HG02852 (cell line): ENCODE results near the gene ADAMTSL1.

Experiments used
- ATAC-seq: cut with Tn5 transposase; IDR thresholded peaks from one replicate; pipeline ENCODE4 v1.9.1; 2021; ENCODE audit warnings: mild to moderate bottlenecking, moderate library complexity; ENCODE audit not compliant: unreplicated experiment

Gene ADAMTSL1

DNA sequence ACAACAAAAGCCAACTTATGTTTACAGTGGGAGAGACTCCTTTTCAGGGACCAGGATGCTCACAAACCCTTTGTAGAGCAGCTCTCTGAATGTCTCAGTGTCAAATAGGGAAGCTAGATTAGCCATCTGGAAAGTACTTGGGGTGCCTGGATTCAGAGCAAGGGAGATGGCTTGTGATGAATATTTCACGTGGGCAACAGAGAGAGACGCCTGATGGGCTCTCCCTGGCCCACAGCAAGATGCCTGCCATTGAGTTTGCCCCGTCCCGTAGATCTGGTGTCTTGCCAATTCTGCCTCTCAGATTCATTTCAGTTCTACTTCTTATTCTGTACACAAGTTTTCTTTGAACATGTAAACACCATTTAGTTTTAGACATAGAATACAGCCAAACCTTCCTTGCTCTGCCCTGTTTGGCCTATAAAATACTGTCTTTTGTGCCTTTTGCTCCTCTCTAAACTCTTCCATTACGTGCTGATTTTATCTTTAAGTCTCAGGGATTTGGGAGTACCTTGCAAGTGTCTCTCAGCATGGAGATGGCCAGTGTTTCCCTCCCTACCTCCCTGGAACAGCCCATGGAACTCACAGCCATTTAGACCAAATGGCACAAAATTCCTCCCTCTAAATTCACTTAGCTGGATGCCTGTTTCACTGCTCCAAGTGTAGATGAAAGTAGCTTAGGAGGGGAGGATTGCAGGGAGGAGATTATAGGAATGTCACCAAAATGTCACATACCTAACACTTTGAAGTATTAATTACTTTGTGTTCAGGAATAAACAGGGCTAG lies 324.7 kb downstream of the ADAMTSL1 start:
- no peak for ATAC-seq

DNA sequence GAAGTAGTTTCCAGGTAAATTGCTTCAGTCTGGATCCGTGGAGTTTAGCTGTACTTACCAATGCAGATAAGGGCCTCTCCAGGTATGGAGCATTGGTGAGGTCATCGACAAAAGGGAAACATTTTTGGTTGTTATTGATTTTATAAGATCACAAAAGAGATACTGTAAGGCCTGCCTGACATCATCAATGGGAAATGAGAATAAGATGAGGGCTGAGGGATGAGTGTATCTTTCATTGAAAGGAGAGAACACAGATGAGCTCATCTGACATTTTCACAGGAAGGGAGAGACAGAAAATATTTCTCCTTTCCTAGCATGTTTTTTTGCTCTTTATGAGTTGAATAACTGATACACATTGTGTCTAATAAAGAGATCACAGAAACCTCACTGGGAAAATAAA lies 325.5 kb downstream of the ADAMTSL1 start:
- ATAC-seq, result no peak

DNA sequence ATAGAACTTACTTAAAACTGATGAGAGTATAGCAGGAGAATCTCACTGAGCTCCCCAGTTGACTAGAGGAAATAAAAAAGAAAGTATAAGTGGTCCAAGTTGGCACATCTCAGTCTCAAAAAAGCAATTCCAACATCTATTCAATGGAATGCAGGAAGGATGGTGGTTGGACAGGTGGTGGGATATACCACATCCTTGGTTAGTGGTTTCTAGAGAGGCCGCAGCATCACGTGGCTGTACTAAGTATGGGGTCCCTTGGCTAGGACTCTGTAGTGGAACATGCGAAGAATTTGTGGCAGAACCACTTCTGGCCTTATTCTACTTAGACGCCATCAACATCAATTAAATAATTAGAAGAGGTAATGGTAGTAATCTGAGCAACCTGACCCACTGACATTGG lies 326.6 kb downstream of the ADAMTSL1 start:
- no peak for ATAC-seq

DNA sequence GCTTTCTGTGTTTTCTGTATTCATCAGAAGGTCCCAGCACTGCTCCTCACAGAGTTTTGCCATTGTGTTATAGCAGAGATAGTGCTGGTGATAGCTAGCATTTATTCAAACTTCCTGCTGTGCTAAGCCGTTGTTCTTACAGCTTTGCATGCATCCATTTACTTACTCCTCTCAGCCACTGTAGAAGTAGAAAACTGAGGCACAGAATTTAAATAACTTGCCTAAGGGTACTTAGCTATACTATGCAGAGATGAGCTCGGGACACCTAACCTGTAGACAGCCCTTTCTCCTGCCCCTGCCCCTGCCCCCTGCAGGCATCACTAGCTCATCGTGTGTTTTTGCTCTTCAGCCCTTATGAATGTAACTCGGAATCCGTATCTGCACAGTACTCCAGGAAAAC lies 331.4 kb downstream of the ADAMTSL1 start:
- ATAC-seq, result no peak

DNA sequence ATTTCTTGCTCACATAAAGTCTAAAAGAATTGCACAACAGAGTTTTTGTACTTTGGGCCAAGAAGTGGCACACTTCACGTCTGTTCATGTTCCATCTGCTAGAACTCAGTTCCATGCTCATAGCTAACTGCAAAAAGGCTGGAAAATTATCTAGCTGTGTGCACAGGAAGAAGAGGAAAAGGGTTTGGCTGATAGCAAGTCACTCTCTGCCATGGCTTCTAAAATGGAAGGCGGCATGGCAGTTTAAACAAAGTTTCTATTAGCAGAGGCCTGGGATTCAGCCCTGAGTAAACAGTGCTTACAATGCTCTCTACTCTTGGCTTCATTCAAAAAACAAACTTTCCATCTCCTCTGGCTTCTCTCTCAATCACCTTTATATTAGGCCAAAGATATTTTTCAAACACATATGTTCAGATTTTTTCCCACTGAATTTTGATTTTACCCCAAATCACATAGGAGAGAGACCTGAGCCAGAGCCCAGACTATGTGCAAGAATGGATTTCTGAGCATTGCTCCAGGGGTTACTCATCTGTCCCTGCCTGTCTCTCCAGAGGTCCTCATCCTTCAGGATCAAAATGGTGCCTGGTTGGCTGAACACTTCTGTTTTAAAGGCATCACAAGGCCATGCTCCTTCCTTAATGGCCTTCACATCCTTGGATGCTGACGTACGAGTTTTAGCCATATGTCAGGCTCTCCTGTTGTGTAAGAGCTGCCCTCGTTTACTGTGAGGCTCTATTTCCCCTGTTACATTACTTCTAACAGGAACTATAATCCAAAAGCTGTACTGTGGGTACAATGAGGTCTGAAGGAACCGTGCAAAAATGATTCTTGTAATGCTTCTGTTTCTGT lies 332.5 kb downstream of the ADAMTSL1 start:
- ATAC-seq, result no peak

DNA sequence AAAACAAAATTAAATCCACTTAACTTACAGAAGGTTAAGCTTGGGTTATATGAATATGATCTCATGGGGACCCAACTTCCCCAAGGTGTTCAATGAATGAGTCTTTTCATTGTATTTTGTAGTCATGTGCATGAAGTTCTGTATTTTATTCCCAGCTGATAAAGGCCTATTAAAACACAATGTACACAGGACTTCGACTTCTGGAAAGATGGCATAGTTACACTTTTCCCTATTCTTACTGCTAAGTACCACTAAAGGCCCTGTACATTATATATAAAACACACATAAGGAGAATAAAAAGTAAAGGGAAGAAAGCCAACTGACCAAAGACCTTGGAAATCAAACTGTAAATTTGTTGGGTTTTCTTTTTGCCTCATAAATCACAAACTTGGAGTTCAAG lies 336.6 kb downstream of the ADAMTSL1 start:
- ATAC-seq, result no peak

DNA sequence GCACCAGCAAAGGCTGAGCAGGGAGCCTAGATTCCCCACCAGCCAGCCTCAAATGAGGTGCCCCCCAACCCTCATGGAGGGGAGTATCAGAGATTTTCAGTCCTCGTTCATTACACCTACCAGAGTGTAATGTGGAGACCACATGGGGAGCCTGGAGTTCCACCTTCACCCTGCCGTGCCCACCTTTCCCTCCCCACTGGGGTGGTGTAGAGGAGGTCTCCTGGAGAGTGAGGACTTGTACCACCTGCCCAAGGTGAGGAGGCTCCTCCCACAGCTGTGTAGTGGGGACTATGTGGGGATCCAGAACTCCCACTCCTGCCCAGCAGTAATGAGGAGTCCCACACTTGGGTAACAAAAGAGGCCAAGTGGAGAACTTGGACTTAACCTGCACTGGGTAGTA lies 337.2 kb downstream of the ADAMTSL1 start:
- ATAC-seq, result no peak

DNA sequence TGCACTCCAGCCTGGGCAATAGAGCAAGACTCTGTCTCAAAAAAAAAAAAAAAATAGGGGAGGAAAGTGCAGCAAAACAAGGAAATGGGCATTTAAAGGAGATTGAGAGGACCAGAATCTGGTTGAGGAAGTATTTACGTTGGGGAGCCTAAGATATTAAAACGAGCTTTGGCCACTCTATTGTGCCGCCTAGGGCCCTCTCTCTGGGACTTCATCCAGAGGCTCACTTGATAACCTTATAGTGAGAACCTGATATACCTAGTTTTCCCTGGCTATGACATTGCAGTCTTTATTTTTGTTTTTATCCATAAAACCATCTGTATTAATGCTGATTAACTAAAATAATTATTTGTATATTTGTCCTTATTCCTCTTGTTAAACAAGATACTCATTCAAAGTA lies 345.5 kb downstream of the ADAMTSL1 start:
- ATAC-seq, result no peak

DNA sequence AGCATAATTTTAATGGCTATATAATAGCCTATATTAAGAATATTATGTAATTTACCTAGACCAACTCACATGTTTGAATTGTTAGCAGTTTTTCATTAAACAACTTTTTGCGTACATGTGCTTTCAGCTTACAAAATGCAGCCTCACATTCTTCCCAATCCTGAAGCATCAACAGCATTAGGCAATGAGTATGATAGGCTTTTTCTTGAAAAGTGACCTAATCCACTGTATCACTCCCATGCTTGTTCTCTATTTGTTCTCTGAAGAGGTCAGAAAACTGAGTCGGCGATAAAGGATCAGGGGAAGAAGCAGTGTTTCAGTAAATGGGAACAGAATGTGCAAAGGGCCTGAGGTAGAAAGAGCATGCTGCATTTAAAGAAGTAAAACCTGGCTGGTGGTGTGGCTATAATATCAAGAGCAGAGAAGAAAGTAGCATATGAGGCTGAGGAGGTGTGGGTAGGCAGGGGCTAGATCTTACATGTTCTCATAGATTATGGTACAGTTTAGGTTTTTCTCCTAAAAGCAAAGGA lies 346.7 kb downstream of the ADAMTSL1 start:
- ATAC-seq, result no peak

DNA sequence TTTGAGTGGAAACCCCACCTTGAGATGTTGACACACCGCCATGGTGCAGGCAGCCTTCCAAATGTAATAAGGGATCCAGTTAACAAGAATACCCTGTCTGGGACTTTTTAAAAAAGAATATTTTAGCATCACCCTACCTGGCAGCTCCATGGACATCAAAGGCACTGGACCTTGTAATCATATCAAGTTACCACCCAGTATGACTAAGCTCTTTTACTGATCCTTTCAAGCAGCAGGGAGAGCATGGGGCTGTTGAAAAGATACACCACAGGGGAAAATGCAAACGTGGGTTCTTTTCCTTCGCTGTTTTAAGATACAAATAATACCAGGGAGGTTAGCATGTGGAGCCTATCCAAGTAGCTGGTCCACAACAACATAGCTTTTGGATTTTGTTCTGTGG lies 347.8 kb downstream of the ADAMTSL1 start:
- ATAC-seq, result no peak

DNA sequence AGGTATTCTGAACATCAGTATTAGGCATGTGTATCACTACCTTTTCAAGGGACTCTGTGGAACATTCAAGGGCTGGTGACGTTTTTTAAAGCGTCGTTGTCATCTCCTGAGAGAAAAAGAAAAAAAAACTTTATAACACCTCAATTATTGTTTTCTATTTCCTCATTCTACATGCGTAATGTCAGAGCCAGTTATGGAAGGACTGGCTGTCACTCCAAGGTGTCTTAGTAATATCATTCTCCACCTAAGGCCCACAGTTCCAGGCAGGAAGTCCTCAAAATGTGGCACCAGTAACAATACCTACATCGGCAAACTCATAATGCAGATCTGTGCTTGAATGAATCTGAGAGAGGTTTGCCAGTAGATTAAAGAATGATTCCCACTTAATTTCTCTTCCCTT lies 348.9 kb downstream of the ADAMTSL1 start:
- no peak for ATAC-seq

DNA sequence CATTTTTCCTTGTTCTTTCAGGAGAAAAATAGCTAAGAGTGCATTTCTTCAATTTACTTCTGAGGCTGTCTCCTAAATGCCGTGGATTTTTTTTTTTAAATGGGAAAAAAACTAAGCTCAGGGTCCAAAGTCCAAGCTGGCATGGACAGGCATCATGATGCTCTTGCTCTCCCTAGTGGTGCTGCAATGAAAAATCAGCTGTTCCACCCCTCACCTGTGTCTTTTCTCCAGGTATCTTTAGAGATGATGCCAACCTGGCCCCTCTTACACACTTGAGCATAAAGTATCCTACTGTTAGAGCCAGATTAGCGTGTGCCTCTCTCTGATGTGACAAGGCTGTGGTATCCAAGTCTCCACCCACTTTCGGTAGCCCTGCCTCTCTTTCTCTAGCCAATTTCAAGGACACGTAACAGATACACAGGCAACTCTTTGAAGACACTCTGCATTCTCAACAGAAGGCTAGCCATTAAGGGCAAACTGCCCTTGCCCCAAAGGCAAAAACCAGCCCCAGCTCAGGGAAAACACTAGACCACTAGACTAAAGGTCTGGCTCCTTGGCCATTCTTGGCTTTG lies 350.2 kb downstream of the ADAMTSL1 start:
- no peak for ATAC-seq

DNA sequence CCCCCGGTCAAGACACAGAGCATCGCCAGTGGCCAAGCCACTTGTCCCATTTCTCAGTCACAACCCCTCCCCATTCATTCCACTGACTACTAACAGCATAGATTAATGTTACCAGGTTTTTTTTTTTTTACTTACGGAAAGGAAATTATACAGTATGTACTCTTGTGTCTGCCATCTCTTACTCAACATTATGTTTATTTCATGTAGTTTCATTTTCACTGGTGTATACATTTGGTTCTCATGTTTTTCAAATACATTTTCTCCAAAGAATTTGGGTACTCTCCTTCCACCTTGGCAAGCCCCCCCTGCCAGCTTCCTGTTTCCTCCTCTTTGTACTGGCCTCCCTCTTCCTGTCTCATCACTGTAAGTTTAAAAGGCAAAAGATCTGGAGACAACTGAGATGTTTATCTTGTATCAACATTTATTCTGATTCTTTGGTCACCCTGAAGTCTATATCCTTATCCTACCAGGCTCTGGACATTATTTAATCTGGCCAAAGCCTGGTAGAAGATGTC lies 351.8 kb downstream of the ADAMTSL1 start:
- ATAC-seq, result no peak

DNA sequence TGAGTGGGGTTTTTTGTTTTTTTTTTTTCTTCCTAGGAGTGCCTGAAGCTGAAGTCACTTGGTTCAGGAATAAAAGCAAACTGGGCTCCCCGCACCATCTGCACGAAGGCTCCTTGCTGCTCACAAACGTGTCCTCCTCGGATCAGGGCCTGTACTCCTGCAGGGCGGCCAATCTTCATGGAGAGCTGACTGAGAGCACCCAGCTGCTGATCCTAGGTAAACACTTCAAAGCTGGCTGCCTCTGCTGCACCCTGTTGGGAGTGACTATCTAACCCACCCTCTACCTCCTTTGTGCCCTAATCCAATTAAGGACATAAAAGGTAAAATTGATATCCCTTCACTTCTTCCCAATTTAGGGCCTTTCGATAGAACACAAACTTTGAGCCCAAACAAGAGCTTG lies 352.3 kb downstream of the ADAMTSL1 start:
- no peak for ATAC-seq

DNA sequence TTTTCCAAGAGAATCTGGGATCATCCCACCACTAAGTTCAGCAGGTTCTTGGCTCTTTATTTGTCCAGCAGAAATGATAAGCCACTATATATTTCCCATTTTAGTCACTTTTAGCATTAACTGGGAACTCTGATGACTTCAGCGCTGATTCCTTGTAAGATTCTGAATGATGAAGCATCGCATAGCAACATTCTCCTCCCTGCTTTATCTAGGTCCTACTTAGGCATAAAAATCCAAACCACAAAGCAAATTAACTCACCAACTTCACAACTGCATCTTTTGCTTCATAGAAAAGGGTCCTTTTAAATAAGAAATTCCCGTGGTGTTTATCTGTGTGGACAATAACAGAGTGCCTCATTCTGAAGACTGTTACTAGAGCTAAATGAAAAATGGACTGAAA lies 355.1 kb downstream of the ADAMTSL1 start:
- ATAC-seq, result no peak

DNA sequence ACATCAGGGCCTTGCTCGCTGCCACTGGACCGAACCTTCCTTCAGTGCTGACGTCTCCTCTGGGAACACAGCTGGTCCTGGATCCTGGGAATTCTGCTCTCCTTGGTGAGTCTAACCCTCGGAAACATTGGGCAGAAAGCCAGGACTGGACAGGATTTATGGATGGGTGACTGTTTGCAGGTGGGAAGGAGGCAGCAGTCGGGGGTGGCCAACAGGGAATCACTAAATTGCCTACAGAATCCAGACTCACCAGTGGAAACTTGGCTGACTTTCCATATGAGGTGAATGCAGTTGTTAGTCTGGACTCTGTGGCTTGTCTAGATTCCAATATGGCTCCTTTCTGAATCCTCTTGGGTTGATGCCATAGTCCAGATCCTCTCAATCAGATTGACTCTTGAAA lies 355.9 kb downstream of the ADAMTSL1 start:
- ATAC-seq, result no peak

DNA sequence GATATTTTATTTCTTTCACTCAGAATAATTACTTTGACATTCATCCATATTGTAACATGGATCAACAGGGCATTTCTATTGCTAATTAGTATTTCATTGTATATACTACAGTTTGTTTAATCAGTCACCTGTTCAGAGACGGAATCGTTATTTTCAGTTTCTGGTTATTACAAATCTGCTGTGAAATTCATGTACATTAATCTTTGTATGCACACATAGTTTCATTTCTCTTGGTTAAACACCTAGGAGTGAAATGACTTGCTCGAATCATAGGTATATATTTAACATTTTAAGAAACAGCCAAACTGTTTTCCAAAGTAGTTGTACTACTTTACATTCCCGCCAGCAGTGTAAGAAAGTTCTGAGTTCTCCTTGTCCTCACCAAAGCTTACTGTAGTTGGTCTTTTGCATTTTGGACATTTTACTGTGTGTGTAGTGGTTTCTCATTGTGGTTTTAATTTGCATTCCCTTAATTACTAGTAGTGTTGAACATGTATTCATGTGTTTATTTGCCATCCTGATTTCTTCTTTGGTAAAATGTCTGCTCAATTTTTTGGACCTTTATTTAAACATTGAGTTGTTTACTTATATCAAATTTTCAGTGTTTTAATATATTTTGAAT lies 360.9 kb downstream of the ADAMTSL1 start:
- peak; percentile 69 for ATAC-seq

DNA sequence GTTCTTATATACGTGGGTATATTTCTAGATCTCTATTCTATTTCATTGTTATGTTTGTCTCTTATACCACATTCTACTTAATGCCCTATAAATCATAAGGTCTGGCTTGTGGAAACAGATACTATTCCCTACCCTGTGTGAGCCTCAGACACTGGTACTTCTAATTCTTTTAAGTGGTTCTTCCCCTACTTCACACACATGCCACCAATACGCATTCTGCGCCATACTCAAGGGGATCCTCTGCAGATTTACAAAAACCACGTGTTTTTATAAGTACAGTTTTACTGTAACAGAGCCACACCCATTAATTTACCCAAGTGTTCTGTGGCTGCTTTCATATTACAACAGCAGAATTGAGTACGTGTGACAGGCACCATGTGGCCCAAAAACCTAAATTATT lies 363.4 kb downstream of the ADAMTSL1 start:
- ATAC-seq, result no peak

DNA sequence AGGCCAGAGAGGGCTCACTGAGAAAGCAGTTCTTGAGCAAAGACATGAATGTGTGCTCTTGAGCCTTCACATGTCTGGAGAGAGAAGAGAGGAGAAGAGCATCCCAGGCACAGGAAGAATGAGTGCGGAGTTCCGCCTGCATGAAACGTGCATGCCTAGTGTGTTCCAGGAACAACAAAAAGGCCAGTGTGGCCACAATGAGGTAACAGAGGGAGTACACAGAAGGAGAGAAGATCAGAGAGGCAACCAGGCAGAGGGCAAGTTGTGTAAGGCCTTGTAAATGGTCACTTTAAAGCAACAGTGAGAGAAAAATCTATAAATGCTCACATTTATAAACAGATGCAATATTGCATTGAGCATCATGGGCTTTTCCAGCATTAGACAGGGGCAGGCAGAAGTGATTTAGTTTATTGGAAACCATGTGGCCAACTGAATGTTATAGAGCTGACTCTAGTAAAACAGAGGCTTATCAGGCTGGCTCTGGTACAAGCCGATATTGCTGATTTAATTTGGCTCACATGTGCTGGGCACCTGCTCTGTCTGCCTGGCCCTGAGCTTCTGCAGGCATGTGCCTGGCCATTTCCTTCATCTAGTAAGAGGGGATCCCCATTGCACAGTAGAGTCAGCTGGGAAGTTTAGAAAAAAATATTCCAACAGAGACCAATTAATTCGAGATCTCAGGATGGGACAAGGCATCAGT lies 373.8 kb downstream of the ADAMTSL1 start:
- no peak for ATAC-seq

DNA sequence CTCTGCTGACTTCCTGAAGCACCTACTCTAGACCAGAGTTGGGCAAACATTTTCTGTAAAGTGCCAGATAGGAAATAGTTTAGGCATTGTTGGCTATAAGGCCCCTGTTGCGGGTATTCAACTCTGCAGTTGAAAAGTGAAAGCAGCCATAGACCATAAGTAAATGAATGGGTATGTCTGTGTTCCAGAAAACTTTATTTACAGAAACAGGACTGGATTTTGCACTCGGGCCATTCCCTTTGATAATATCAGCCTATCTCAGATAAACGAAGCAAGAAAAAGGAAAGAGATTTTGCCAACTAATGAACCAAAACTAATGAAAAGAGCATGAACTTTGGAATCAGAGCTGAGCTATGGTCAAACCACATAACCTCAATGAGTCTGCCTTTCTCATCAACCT lies 374.7 kb downstream of the ADAMTSL1 start:
- no peak for ATAC-seq
